ENCODE results near the gene AIF1L.

- TF ChIP-seq CTCF (conservative IDR thresholded peaks at IDR 0.05) = no peak
- no peak for TF ChIP-seq ZFX (IDR thresholded peaks at IDR 0.05)
Observed at GRCh38 chr9:131072871-131073237, 23.5 kb upstream of the AIF1L start.

Data from C4-2B (cell line).